Tibial artery (tissue), 4 donors: ENCODE measurements around the gene RAX2.

ENCODE experiments used
- DNase-seq, 2 donors: peaks; one replicate each; pipeline ENCODE4 v3.0.0-alpha.2; 2019
- H3K27ac ChIP-seq, 2 donors: fragments of 200-600 bp; sonication (generic) in 1 of 2; 1 replicate in 1 of 2; 2 replicates in 1 of 2; pipeline ENCODE4 v1.5.1; 2018 to 2019; ENCODE audit warnings: mild to moderate bottlenecking in 1 of 2
- H3K27me3 ChIP-seq, 2 donors: fragments of 200-600 bp; sonication (generic) in 1 of 2; one replicate each; pipeline versions ENCODE4 v1.5.1 to v1.6.0; 2016 to 2019
- H3K36me3 ChIP-seq, 3 donors: fragments of 200-600 bp; sonication (generic) in 2 of 3; one replicate each; pipeline ENCODE4 v1.5.1; 2016 to 2019; ENCODE audit warnings: mild to moderate bottlenecking in 2 of 3
- H3K4me1 ChIP-seq, 4 donors: fragments of 200-600 bp; sonication (generic) in 2 of 4; 1 replicate in 3 of 4; 2 replicates in 1 of 4; pipeline ENCODE4 v1.5.1; 2016 to 2019
- H3K4me3 ChIP-seq, 2 donors: fragments of 200-600 bp; sonication (generic) in 1 of 2; 1 replicate in 1 of 2; 2 replicates in 1 of 2; pipeline ENCODE4 v1.5.1; 2018 to 2019; ENCODE audit warnings: mild to moderate bottlenecking in 2 of 2
- H3K9me3 ChIP-seq, 3 donors: fragments of 200-600 bp; sonication (generic) in 1 of 3; one replicate each; pipeline ENCODE4 v1.5.1; 2016 to 2019
- intact Hi-C: fragments of 100-400 bp; cut with DNase I; formaldehyde crosslinking; loops from one replicate; pipeline ENCODE4 v1.15.0; 2023; ENCODE audit warnings: low total_unique reads
- TF ChIP-seq, protein P1 (sequence below), 2 experiments: fragments of 200-600 bp in 1 of 2; fragments of 450-650 bp in 1 of 2; IDR thresholded peaks; one replicate each; pipeline ENCODE4 v1.5.1; 2017 to 2019; ENCODE audit warnings: antibody characterized with exemption in 2 of 2, mild to moderate bottlenecking in 1 of 2, moderate library complexity in 1 of 2

RAX2 gene

DNA sequence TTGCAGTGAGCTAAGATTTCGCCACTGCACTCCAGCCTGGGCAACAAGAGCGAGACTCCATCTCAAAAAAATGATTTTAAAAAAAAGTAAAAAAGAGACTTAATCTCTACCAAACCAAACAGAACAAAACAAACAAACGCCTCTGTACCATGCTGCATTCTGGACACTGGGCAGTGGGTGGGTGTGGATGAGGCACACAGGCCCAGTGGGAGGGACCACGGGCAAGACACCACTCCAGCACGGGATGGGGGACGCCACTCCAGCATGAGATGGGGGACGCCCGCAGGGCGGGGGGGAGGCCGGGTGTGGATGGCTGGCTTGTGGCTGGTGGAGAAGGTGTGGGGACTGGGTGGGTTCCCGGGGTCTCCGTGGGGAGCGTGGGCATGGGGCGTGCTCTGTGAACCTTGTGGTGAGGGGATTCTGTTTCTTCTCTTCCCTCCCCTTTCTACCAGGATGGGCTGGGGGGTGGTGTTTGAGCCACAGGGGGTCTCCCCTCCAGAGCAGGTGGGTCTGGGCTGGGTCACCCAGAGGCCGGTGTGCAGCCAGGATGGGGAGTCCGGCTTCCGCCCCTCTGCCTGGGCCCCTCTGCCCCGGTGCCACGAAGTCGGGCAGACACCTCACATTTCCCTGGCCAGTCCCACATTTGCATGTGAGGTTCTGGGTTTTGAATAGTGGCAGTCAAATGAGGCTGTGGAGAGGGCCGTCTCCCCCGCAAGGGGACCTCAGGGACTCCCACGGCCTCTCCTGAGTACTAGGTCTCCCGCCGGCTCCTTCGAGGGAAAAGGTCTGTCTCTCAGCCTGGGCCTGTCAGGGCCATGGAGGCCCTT, 38.1 kb upstream of the RAX2 start:
- no peak for DNase-seq
- Histone ChIP-seq H3K27ac (no peak overlapping the region), H3K36me3 (no peaks in the 10 kb centered on the region), H3K9me3 (no peaks in the 10 kb centered on the region), H3K4me3 (no peak overlapping the region), H3K4me1 (peaks cover 0 to 7% (median 0%) of the 10 kb centered on the region in 4 donors), H3K27me3 (peaks cover 0 to 54% of the 10 kb centered on the region in 2 donors)
- TF ChIP-seq, protein P1, sequence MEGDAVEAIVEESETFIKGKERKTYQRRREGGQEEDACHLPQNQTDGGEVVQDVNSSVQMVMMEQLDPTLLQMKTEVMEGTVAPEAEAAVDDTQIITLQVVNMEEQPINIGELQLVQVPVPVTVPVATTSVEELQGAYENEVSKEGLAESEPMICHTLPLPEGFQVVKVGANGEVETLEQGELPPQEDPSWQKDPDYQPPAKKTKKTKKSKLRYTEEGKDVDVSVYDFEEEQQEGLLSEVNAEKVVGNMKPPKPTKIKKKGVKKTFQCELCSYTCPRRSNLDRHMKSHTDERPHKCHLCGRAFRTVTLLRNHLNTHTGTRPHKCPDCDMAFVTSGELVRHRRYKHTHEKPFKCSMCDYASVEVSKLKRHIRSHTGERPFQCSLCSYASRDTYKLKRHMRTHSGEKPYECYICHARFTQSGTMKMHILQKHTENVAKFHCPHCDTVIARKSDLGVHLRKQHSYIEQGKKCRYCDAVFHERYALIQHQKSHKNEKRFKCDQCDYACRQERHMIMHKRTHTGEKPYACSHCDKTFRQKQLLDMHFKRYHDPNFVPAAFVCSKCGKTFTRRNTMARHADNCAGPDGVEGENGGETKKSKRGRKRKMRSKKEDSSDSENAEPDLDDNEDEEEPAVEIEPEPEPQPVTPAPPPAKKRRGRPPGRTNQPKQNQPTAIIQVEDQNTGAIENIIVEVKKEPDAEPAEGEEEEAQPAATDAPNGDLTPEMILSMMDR (IDR thresholded peaks at IDR 0.05), result no peak
- intact Hi-C loops, result no loop called here

DNA sequence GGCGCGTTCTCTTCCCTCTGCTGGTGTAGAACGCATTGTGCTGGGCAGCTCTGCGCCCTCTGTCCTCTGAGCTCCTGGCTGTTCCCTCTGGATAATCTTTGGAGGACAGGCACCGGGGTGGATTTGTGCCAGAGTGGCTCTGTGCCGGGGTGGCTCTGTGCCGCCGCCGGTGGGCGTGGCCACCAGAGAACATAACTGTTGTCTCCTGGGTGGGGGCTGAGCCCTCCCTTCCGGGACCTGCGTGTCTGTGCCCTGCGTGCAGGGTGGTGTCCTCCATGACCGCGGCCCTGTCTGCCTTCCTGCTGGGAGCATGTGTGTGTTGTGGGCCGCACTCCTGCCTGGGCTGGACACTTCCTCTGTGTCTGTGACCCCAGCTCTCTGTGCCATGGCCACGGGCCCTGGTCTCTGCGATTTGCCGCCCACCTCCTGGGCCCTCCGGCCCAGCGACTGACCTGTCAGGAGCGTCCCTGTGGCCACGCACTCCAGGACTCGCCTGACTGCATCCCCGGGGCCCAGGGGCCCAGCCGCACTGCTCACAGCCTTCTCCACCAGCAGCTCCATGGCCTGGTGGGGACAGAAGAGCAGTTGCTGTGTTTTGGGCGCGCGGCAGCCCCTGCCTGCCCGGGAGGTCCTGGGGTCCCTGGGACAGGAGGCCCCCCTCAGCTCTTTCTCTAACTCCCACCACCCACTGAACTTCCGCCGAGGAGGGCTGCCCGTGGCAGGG, 36.6 kb upstream of the RAX2 start:
- Histone ChIP-seq H3K4me1 (peaks cover 0 to 6% (median 0%) of the 10 kb centered on the region in 4 donors), H3K27me3 (peaks cover 0 to 59% of the 10 kb centered on the region in 2 donors), H3K9me3 (no peaks in the 10 kb centered on the region), H3K4me3 (no peak overlapping the region), H3K27ac (no peak overlapping the region), H3K36me3 (no peaks in the 10 kb centered on the region)
- intact Hi-C loops, result no loop called here
- TF ChIP-seq, protein P1 (IDR thresholded peaks at IDR 0.05), result no peak
- DNase-seq, result no peak

DNA sequence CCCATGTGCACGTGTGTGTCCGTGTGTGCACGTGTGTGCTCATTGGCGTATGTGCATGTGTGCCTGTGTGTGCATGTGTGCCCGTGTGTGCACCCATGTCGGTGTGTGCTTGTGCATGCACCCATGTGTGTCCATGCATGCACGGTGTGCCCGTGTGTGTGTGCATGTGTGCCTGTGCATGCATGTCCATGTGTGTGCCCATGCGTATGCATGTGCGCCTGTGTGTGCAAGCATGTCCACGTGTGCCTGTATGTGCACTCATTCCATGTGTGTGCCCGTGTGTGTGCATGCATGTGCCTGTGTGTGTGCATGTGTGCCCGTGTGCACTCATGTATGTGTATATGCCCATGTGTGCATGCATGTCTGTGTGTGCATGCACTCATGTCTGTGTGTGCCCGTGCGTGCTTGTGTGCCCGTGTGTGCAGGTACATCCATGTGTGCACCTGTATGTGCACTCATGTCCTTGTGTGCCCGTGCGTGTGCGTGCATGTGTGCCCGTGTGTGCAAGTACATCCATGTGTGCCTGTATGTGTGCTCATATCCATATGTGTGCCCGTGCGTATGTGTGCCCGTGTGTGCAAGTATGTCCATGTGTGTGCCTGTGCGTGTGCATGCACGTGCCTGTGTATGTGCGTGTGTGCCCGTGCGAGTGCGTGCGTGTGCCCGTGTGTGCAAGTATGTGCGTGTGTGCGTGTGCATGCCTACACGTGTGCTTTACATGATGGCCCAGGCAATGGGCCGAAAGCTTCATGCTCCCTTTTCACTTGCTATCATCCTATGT, 35.7 kb upstream of the RAX2 start:
- Histone ChIP-seq H3K4me1 (no peaks in the 10 kb centered on the region), H3K27me3 (peaks cover 0 to 62% of the 10 kb centered on the region in 2 donors), H3K9me3 (no peaks in the 10 kb centered on the region), H3K36me3 (no peaks in the 10 kb centered on the region), H3K4me3 (no peak overlapping the region), H3K27ac (no peak overlapping the region)
- TF ChIP-seq, protein P1 (IDR thresholded peaks at IDR 0.05), result no peak
- intact Hi-C loops, result no loop called here
- DNase-seq, result no peak

DNA sequence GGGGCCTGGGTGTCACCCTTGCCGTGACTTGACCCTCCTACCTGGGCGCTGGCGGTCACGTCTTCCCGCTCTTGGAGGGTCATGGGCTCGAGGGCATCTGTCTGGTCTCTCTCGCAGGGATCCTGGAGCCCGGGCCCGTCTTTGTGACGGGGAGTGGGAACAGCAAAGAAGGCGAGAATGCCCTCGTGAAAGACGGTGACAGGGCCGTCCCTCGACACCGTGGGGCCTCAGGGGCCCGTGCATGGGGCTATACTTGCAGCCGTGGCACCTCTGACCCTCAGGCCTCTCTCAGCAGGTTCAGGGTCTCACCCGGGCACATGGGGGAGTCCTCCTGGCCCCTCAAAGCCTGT, 35.1 kb upstream of the RAX2 start:
- Histone ChIP-seq H3K9me3 (no peaks in the 10 kb centered on the region), H3K27ac (no peak overlapping the region)
- intact Hi-C loops, result no loop called here

DNA sequence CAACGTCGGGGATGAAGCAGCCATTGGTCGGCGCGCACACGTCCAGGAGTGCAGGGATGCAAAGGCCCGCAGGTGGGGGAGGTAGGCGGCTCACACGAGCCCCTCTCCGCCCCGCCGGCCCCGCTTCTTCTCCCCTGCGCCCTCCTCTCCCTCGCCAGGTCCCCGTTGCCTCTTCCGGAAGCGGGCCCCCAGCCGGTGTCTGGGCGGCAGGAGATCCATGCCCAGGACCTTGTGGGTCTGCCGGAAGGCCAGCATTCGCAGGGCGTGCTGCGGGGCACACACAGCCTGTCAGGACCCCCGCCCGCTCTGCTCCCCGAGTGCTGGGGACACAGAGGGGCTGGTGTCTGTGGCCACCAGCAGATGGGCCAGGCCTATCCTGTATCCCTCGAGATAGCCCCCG, 33.8 kb upstream of the RAX2 start:
- Histone ChIP-seq H3K27ac (no peak overlapping the region), H3K4me3 (no peak overlapping the region), H3K9me3 (no peaks in the 10 kb centered on the region), H3K4me1 (peaks cover 0 to 12% (median 9%) of the 10 kb centered on the region in 4 donors), H3K27me3 (peaks cover 0 to 62% of the 10 kb centered on the region in 2 donors), H3K36me3 (no peaks in the 10 kb centered on the region)
- intact Hi-C loops, result no loop called here
- TF ChIP-seq, protein P1 (IDR thresholded peaks at IDR 0.05), result no peak
- DNase-seq, result no peak

More for the DNA sequence above, 35.1 kb upstream of the RAX2 start:
- no peak overlapping the region for H3K4me3 ChIP-seq
- TF ChIP-seq, protein P1 (IDR thresholded peaks at IDR 0.05), result no peak
- peaks cover 0 to 62% of the 10 kb centered on the region in 2 donors for H3K27me3 ChIP-seq
- no peaks in the 10 kb centered on the region for H3K4me1 ChIP-seq
- DNase-seq, result no peak
- no peaks in the 10 kb centered on the region for H3K36me3 ChIP-seq
